Heart left ventricle (tissue), 13 donors: Measurements from ENCODE around the gene CEP112.

ENCODE experiments used
- POLR2A ChIP-seq, 2 donors: fragments of 450-650 bp; IDR thresholded peaks; one replicate each; pipeline ENCODE4 v1.6.1; 2017; ENCODE audit warnings: antibody characterized with exemption in 2 of 2, mild to moderate bottlenecking in 2 of 2, moderate library complexity in 2 of 2
- TF ChIP-seq, protein P1 (sequence below), 12 donors: fragments of 200-600 bp; sonication (generic) in 4 of 12; IDR thresholded peaks; one replicate each; pipeline versions ENCODE4 v1.5.0 to v1.8.0; 2018 to 2022; ENCODE audit warnings: antibody characterized with exemption in 12 of 12, mild to moderate bottlenecking in 5 of 12
- donor health status: ischemic (EF 13 %, LVEDD 7.1; RV severe dilation, severe dysfunction).
- donor health status: DM: no; HTN: yes; CAD: no.
- donor health status: DM: no; HTN: no; CAD: no.
- donor health status: ischemic (EF 25% LVEDD 6.9; RV normal size, moderate dysfunction).
- donor health status: ischemic (EF 25% LVEDD 5.7; RV mildly dilated, moderate dysfunction).
- donor health status: ischemic (EF 35%, LVEDD 5.7; RV mildly dilated, moderate dysfunction).
- donor health status: nonischemic (EF 11% LVEDD 7.7; RV severe dilation, severe dysfunction).
- donor health status: DM: yes; HTN: yes; CAD: no.
- donor health status: PGD.
- donor health status: ischemic (EF 29% LVEDD 5.4; RV normal size, mild dysfunction).
- donor health status: nonischemic (EF 23%, LVEDD 6.1; RV moderate dilation, normal function).

DNA sequence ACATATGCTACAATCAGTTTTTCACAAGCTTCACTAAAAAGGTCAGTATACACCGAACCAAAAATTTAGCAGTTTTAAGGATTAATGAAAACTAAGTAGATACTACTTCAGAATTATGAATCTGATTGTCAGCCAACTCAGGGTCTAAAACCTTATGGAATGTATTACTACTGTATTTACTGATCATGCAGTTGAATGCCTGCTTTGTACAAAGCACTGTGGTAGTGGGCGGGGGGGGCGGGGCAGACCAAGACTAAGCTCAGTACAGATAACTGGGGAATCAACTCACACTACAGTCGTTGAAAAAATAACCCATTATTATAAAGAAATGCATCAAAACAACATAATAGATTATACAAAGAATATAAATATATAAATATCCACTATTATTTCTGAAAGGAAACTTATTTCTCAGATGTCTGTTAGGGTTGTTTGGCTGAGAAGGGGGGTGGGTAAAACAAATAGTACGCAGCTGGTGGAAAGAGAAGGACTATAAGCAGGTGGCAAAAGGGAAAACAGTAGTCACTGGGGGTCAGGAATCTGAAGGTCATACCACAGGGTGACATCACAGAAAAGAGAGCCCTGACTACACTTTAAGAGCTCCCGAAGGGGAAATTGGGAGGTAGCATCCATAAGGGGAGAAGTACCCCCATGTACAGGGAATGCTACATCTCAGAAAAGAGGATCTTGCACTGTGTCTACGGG, 521.1 kb downstream of the CEP112 start:
- TF ChIP-seq, protein P1, sequence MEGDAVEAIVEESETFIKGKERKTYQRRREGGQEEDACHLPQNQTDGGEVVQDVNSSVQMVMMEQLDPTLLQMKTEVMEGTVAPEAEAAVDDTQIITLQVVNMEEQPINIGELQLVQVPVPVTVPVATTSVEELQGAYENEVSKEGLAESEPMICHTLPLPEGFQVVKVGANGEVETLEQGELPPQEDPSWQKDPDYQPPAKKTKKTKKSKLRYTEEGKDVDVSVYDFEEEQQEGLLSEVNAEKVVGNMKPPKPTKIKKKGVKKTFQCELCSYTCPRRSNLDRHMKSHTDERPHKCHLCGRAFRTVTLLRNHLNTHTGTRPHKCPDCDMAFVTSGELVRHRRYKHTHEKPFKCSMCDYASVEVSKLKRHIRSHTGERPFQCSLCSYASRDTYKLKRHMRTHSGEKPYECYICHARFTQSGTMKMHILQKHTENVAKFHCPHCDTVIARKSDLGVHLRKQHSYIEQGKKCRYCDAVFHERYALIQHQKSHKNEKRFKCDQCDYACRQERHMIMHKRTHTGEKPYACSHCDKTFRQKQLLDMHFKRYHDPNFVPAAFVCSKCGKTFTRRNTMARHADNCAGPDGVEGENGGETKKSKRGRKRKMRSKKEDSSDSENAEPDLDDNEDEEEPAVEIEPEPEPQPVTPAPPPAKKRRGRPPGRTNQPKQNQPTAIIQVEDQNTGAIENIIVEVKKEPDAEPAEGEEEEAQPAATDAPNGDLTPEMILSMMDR (IDR thresholded peaks at IDR 0.05): no peak
- TF ChIP-seq POLR2A (IDR thresholded peaks at IDR 0.05): no peak
